Fibroblast of skin of back (primary cell): ENCODE measurements around the gene POFUT2.
"Not testable (repeated sequence)": the region's sequence is repeated elsewhere in the genome, so short reads cannot be mapped to it uniquely, and the experiment has no call there.

ENCODE experiments used
- DNase-seq: peaks from one replicate; pipeline ENCODE4 v3.0.0-alpha.2; 2013

The POFUT2 gene

GRCh38 chr21:45326169-45326851, 38.6 kb upstream of the POFUT2 start:
- DNase-seq: peak; percentile 77

- no peak for DNase-seq
These were observed 37.8 kb upstream of the POFUT2 start for GRCh38 chr21:45325206-45326168.

GRCh38 chr21:45324489-45325205, 37.0 kb upstream of the POFUT2 start:
- no peak for DNase-seq

DNA sequence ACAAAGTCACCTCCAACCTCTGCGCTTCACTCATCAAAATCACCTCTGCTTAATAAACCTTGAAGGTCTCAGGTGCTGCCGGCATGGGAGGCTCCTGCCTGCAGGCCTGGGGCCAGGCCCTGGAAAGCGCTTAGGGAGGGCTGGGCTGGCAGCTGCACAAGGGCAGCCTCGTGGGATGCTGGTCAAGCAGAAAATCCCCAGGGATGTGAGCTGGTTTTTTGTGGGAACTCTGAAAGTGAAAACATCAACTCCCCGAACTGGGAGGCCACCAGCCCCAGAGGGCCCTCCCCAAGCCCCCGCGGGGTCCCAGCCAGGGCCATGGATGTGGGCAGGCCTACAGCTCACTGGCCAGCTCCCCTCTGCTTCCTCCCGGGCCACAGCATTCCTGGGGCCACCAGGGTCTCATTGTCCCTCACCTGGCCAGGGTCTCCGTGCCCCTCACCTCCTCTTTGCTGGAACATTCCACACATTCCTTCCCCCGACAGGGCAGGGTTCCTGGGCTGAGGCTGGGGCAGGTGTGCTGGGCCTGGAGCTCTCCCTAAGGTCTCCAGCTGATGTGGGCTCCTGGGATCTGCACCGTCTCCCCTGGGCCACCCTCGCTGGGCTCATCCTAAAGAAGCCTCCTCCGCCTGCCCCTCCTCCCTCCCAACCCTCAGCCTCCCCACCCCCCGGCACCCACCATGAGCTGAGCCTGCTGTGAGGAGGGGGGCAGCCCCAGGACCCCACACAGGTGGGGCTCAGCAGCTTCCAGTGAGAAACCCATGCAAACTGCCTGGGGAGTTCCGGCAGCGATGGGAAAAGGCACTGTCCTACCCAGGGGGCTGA, 36.0 kb upstream of the POFUT2 start:
- no peak for DNase-seq

GRCh38 chr21:45322960-45323461, 35.3 kb upstream of the POFUT2 start:
- DNase-seq: no peak

GRCh38 chr21:45322231-45322959, 34.7 kb upstream of the POFUT2 start:
- DNase-seq: no peak

GRCh38 chr21:45320261-45321025, 32.7 kb upstream of the POFUT2 start:
- no peak for DNase-seq

DNA sequence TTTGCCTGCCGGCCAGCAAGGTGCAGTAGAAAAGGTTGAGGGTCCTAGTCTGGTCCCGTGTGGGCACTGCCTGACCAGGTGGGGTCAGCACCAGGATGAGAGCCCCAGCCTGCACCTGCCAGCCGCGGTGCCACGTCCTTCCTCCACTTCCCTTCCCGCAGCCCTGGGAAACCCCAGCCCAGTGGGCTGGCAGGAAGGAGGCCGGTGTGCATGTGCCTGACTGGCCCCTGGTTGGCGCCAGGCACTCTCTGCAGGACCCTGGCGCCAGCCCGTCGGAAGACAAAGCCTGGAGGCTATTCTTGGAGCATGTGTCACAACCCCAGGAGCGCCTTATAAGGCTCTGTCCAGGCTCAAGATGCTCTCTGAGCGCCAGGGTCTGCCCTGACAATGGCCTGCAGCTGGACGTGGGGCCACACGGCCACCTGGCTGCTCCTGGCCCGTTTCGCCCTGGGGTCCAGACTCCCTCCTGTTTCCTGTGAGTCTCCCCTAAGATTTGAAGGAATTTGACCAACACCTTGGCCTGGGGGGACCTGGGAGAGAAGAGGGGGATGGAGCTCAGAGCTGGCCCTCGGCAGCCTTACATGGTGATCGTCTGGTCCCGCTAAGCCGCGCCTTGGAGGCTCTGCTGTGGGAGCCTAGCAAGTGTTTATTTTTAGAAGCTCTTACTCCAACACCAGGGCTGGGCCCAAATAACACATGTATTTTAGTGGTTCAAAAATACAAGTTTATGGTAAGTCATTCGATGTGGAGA, 31.9 kb upstream of the POFUT2 start:
- peak; percentile 63 for DNase-seq

GRCh38 chr21:45318556-45319404, 31.1 kb upstream of the POFUT2 start:
- no peak for DNase-seq

- no peak for DNase-seq
These were observed 30.5 kb upstream of the POFUT2 start for GRCh38 chr21:45318146-45318555.

DNA sequence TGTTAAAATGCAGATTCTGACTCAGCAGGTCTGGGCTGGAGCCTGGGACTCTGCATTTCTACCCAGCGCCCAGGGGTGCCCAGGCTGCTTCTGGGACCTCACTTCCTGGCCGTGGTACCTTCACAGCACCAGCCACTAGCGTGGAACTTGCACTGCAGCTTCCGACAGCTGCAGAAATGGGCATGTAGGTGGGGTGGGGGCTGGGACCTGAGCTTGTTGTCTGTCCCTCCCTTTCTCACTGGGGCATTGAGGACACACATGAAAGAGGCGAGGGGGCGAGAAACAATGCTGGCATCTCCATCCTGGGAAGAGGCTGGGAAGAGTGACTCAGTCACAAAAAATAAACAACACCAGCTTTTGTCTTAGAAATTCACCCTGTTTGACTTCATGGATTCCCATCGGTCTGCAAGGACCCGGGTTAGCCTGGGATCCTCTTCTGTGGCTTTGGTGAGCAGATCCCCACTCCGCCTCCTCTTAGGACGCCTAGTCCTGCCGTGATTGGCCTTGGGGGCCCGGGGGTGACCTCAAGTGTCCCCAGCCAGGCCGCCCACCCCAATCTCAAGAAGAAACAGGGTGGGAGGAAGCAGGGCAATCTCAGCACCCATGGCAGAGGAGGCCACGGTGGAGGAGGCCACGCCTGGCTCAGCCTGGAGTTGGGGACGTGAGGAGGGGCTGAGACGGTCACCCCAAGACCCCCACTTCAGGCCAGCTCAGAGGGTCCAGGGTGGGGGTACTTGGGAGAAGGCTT, 29.9 kb upstream of the POFUT2 start:
- DNase-seq: peak; percentile 84

DNA sequence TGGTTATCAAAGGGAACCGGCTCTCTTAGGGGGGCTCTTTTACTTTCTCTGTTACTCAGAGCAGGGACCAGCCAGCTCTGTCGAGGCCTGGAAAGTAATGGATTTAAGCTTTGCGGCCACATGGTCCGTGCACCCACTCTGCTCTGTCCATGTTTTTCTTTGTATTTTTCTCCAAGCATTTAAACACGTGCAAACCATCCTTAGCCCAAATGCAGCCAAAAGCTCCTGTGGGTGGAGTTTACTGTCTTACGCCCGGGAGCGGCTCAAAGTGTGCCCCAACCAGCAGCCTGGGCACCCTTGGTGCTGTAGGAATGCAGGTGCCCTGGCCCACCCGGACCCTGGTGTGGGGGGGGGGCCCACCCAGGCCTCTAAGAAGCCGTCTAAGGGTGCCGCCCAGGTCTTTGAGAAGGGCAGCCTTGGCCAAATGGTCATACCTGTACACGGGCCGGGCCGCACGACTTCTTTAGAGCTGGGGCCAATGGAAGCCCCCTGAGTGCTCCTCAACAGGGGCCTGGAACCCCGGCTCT, 29.2 kb upstream of the POFUT2 start:
- DNase-seq: no peak

GRCh38 chr21:45315676-45316470, 28.2 kb upstream of the POFUT2 start:
- DNase-seq: not testable (repeated sequence)

DNA sequence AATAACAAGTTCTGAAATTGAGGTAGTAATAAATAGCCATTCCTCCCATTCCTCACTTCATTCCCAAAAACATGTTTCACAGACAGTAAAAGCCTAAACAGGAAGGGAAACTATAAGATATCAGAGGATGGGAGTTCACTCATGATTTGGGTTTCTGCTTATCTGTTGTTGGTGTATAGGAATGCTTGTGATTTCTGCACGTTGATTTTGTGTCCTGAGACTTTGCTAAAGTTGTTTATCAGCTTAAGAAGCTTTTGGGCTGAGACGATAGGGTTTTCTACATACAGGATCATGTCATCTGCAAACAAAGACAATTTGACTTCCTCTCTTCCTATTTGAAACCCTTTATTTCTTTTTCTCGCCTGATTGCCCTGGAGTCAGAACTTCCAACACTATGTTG, 26.0 kb upstream of the POFUT2 start:
- DNase-seq: no peak

DNA sequence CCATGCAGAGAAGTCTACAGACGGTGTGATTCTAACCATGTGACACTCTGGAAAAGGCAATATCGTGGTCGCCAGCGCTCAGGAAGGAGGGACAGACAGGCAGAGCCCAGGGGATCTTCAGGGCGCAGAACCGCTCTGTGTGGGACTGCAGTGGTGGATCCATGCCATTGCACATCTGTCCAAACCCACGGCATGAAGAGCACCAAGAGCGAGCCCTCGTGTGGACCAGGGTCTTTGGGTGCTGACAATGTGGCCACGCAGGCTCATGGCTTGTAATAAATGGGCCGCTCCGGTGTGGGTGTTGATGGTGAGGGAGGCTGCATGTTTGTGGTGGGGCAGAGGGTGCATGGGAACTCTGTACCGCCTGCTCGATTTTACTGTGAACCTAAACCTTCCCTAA, 25.3 kb upstream of the POFUT2 start:
- DNase-seq: no peak

DNA sequence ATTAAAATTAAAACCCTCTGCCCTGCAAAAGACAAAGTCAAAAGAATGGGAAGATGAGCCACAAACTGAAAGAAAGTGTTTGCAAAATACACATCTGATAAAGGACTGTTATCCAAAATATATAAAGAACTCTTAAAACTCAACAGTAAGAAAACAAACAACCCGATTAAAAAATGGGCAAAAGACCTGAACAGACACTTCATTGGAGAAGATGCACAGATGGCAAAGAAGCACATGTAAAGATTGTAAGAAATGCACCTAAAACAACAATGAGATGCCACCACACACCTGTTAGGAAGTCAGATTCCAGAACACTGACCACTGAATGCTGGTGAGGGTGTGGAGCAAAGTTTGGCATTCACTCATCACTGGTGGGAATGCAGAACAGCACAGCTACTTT, 24.6 kb upstream of the POFUT2 start:
- no peak for DNase-seq

- no peak for DNase-seq
These were observed 22.8 kb upstream of the POFUT2 start for GRCh38 chr21:45310459-45310858.
